Epithelial cell of proximal tubule (primary cell): ENCODE measurements around the gene SHROOM3. TPM values are rescaled to one million over a fixed set of nuclear protein-coding genes. Genes with fewer than 3 reads are reported as not detected.

ENCODE experiments used
- DNase-seq: peaks from one replicate; pipeline ENCODE4 v3.0.0-alpha.2; 2011; ENCODE audit warnings: low read depth
- H3K4me3 ChIP-seq: 2 replicates; pipeline ENCODE4 v1.5.1; 2011; ENCODE audit warnings: low read depth, mild to moderate bottlenecking, low read length
- CTCF ChIP-seq: conservative IDR thresholded peaks from 2 replicates; pipeline ENCODE4 v1.5.1; 2012; ENCODE audit warnings: low read depth, mild to moderate bottlenecking, low read length
- total RNA-seq: library from RNA; depleted of rRNA; stranded (reverse); fragments of >200 nt; gene quantifications from 2 replicates; pipeline ENCODE4 v1.2.3, GENCODE V29; 2015

The SHROOM3 gene
- total RNA-seq, 1 donor from 2014 or later: 109 TPM

- H3K4me3 ChIP-seq: no peak overlapping the region
- no peak for TF ChIP-seq CTCF
- no peak for DNase-seq
Observed at GRCh38 chr4:76595435-76595834, 160.4 kb downstream of the SHROOM3 start.

GRCh38 chr4:76596713-76597112 is 161.7 kb downstream of the SHROOM3 start:
- no peak for TF ChIP-seq CTCF
- no peak overlapping the region for H3K4me3 ChIP-seq
- DNase-seq: no peak

GRCh38 chr4:76597423-76597979 is 162.5 kb downstream of the SHROOM3 start:
- TF ChIP-seq CTCF: no peak
- DNase-seq: no peak
- no peak overlapping the region for H3K4me3 ChIP-seq

DNA sequence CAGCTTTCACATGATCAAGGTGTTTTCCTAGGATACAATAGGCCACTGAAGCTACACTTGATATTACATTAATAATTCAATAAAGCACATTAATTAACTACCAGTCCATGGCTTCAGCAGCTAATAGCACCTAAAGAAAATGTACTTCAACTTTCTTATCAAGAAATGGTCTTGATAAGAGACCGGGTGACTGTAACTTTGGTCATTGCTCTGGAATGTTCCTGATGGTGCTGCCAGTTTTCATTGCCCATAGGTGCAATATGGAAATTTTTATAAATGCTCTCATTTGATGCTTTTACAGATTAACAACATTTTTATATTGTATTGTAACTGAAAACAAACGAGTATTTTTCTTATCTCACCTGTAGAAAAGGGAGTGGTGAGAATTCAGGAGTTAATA is 165.4 kb downstream of the SHROOM3 start:
- TF ChIP-seq CTCF: no peak
- H3K4me3 ChIP-seq: no peak overlapping the region
- no peak for DNase-seq

- DNase-seq: no peak
- H3K4me3 ChIP-seq: no peak overlapping the region
- TF ChIP-seq CTCF: no peak
Observed at GRCh38 chr4:76601791-76602190, 166.8 kb downstream of the SHROOM3 start.

DNA sequence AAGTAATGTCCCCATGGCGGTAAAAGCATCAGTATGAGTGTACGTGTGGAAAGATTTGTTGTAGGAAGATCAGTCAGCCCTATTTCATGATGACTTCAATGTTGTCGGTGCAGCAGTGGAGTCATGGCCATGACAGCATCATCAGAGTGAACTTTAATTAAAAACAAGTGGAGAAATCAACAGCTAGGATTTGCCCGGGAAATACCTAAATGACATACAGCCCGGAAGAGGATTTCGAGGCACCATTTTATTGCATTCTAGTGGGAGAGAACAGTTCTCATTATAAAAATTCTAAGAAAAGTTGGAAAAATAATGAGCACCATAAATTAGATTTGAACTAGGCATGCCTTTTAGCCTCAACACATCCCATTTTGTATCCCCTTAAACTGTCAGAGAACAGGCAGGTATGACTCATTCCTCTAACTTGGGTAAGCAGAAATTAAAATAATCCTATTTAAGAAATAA is 170.1 kb downstream of the SHROOM3 start:
- no peak overlapping the region for H3K4me3 ChIP-seq
- no peak for TF ChIP-seq CTCF
- DNase-seq: no peak

DNA sequence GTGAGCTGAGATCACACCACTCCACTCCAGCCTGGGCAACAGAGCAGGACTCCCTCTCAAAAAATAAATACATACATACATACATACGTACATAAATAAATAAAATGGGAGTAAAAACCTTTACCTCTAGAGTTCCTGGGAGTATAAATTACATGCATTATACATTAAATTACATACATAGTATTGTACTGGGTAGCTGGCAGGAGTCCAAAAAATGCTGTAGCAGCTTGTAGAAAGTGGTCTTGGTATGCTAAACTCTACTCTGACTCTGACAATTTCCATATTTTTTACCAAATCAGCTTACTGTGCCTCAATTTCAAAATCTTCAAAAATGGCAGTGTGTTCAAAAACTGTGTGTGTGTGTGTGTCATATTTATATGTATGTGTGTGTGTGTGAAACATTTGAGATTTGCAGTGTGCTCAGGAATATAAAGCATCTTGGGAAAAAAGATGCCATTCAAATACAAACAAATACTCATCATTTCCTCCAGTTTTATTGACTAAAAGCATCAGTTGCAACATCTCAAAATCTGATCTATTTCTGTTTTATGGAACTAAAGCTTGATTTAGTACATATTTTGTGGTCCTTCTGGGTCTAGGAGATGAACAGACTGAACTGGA is 171.7 kb downstream of the SHROOM3 start:
- no peak for DNase-seq
- no peak overlapping the region for H3K4me3 ChIP-seq
- no peak for TF ChIP-seq CTCF
